Memory B cell (primary cell): ENCODE results near the gene USP48.
"Not testable (repeated sequence)": the region's sequence is repeated elsewhere in the genome, so short reads cannot be mapped to it uniquely, and the experiment has no call there.

Experiments used
- ATAC-seq: fragments of 150-1000 bp; cut with Tn5 transposase; 2 replicates; pipeline ENCODE4 v1.10.0; 2021; ENCODE audit warnings: low read depth, mild to moderate bottlenecking, moderate library complexity
- DNase-seq, 2 donors: peaks; one replicate each; pipeline ENCODE4 v3.0.0; 2022; ENCODE audit warnings: low spot score in 2 of 2
- H3K27ac Mint-ChIP-seq: one replicate; pipeline ENCODE4 v1.8.0; 2022; ENCODE audit warnings: mild to moderate bottlenecking, moderate library complexity, mixed read lengths
- H3K27me3 Mint-ChIP-seq: one replicate; pipeline ENCODE4 v1.8.0; 2022; ENCODE audit warnings: mixed read lengths
- H3K36me3 Mint-ChIP-seq: one replicate; pipeline ENCODE4 v1.8.0; 2022; ENCODE audit warnings: mild to moderate bottlenecking, mixed read lengths
- H3K4me1 Mint-ChIP-seq: one replicate; pipeline ENCODE4 v1.8.0; 2022; ENCODE audit warnings: mixed read lengths
- H3K4me3 Mint-ChIP-seq: one replicate; pipeline ENCODE4 v1.8.0; 2022; ENCODE audit warnings: mild to moderate bottlenecking, moderate library complexity, mixed read lengths
- H3K9me3 Mint-ChIP-seq: one replicate; pipeline ENCODE4 v1.8.0; 2022; ENCODE audit warnings: mixed read lengths

Gene USP48

DNA sequence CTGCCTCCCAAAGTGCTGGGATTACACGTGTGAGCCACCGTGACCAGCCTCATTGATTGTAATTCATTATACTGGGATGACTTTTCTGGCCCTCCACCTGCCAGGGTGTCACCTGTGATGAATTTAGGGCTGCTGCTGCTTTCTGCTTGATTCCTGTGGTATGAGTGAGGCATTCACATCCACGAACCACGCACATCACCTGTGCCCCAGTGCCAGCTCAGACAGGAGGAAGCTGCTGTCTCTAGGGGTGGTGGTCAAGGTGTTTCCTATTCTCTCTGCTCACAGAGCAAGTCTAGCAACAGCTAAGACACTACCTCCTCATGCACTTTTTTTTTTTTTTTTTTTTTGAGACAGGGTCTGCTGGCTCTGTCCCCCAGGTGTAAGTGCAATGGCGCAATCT, 16.8 kb upstream of the USP48 start:
- ATAC-seq (peak; percentile 87), DNase-seq (no peak)
- Mint-ChIP-seq H3K36me3 (peaks cover 3% of the 10 kb centered on the region), H3K27ac (no peak overlapping the region), H3K4me1 (peaks cover 5% of the 10 kb centered on the region), H3K27me3 (no peaks in the 10 kb centered on the region), H3K4me3 (no peak overlapping the region), H3K9me3 (peaks cover 8% of the 10 kb centered on the region)

DNA sequence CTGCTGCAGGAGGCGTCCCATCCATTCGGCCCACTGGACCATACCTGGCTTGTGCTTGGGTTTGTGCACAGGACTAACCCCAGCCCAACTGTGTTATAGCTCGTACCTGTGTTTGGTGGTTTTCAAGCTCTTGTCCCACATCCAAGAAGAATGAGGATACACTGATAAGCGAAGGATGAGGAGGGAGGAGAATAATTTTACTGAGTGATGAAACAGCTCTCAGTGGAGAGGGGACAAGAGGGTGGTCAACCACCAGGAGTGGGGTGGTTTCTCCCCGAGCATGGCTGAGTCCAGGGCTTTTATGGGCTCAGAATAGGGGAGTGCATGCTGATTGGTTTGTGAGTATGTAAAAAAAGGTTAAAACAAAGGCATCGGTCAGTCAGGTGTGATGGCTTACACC, 12.1 kb upstream of the USP48 start:
- Mint-ChIP-seq H3K27me3 (no peaks in the 10 kb centered on the region), H3K9me3 (peaks cover 9% of the 10 kb centered on the region), H3K4me1 (peaks cover 12% of the 10 kb centered on the region), H3K27ac (no peak overlapping the region), H3K36me3 (peaks cover 5% of the 10 kb centered on the region), H3K4me3 (no peak overlapping the region)
- no peak for DNase-seq
- ATAC-seq, result no peak

DNA sequence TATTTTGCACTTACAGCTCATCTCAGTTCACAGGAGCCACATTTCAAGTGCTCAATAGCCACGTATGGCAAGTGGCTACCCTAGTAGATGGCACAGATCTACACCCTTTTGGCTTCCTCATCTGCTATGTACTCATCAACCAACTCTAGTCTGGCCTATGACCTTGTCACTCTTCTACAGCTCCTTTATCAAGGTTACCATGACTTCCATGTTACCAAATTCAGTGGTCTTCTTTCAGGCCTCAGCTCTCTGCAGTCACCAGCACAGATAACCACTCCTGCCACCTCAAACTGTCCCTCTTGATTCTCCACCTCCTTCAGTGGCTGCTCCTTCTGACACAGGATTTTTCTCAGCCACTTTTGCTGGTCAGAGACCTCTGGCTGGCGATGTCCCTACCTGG, 11.7 kb upstream of the USP48 start:
- no peaks in the 10 kb centered on the region for H3K27me3 Mint-ChIP-seq
- peaks cover 11% of the 10 kb centered on the region for H3K4me1 Mint-ChIP-seq
- peaks cover 9% of the 10 kb centered on the region for H3K9me3 Mint-ChIP-seq
- no peak for DNase-seq
- no peak for ATAC-seq
- H3K4me3 Mint-ChIP-seq, result no peak overlapping the region
- no peak overlapping the region for H3K27ac Mint-ChIP-seq
- peaks cover 5% of the 10 kb centered on the region for H3K36me3 Mint-ChIP-seq

DNA sequence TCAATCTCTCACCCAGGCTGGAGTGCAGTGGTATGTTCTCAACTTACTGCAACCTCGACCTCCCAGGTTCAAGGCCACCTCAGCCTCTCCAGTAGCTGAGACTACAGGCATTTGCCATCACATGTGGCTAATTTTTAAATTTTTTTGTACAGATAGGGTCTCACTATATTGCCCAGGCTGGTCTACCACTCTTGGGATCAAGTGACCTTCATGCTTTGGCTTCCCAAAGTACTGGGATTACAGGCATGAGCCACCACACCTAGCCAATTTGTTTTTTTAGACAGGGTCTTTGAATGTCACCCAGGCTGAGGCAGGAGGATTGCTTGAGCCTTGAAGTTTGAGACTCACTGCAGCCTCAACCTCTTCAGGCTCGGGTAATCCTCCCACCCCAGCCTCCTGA, 10.2 kb upstream of the USP48 start:
- DNase-seq, result no peak
- H3K4me1 Mint-ChIP-seq, result peaks cover 8% of the 10 kb centered on the region
- H3K27me3 Mint-ChIP-seq, result no peaks in the 10 kb centered on the region
- no peak overlapping the region for H3K4me3 Mint-ChIP-seq
- H3K9me3 Mint-ChIP-seq, result peaks cover 9% of the 10 kb centered on the region
- H3K36me3 Mint-ChIP-seq, result peaks cover 5% of the 10 kb centered on the region
- H3K27ac Mint-ChIP-seq, result no peak overlapping the region
- ATAC-seq, result no peak

DNA sequence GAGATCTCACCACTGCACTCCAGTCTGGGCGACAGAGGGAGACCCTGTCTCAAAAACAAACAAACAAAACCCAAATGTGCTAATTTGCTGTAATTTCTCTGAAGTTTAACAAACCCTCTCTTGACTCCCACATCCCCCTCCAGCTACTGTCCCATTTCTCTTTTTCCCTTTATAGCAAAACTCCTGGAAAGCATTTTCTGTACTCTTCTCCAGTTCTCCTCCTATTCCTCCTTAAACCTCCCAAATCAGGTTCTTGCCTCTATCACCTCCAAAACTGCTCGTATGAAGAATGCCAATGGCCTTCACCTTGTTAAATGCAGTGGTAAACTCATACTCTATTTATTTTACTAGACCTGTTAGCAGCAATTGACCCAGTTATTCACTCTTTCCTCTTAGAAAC, 3.7 kb upstream of the USP48 start:
- no peak for ATAC-seq
- peaks cover 6% of the 10 kb centered on the region for H3K4me1 Mint-ChIP-seq
- DNase-seq, result no peak
- no peaks in the 10 kb centered on the region for H3K27me3 Mint-ChIP-seq
- H3K36me3 Mint-ChIP-seq, result no peaks in the 10 kb centered on the region
- no peak overlapping the region for H3K4me3 Mint-ChIP-seq
- H3K27ac Mint-ChIP-seq, result no peak overlapping the region
- no peaks in the 10 kb centered on the region for H3K9me3 Mint-ChIP-seq

DNA sequence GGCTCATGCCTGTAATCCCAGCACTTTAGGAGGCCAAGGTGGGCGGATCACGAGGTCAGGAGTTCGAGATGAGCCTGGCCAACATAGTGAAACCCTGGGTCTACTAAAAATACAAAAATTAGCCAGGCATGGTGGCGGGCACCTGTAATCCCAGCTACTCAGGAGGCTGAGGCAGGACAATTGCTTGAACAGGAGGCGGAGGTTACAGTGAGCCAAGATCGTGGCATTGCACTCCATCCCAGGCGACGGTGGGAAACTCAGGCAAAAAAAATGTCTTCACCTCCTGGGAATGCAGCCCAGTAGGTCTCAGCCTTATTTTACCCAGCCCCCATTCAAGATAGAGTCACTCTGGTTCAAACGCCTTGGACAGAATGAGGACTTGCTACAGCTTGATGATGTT, 2.8 kb upstream of the USP48 start:
- H3K9me3 Mint-ChIP-seq, H3K4me3 Mint-ChIP-seq, H3K4me1 Mint-ChIP-seq, H3K27me3 Mint-ChIP-seq, ATAC-seq, H3K27ac Mint-ChIP-seq, DNase-seq, H3K36me3 Mint-ChIP-seq: not testable (repeated sequence)

DNA sequence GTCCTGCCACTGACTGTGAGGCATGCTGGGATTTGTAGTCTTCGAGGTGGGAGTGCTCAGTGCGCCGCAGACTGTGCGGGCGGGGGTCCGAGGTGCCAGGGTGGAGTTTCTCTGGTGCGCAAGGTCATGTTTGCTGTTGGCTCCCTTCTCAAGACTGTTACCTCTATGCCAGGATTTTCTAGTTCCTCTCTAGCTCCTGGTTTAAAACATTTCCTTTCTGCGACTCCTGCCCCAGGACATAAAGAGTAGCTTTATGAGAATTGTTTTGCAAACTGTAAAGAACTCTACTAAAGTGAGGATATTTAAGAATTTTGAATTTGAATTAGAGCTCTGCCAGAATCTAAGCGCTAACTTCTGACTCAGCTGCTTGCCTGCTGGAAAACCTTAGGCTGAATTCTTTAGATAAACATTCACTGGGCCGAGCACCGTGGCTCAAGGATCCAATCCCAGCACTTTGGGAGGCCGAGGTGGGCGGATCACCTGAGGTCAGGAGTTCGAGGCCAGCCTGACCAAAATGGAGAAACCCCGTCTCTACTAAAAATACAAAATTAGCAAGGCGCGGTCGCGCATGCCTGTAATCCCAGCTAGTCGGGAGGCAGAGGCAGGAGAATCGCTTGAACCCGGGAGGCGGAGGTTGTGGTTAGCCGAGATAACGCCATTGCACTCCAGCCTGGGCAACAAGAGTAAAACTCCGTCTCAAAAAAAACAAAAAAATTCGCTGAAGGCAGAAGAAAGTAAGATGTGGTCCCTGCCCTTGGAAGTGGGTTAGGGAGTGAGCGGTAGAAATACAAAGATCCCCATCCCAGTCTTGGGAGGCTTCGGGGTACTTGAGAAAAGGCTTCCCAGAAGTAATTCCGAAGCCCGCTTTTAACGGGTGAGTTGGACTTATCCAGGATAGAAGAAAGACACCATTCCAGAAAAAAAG, 992 bp upstream of the USP48 start:
- Mint-ChIP-seq H3K9me3 (no peaks in the 10 kb centered on the region), H3K27ac (peak overlapping the region; percentile 100), H3K4me1 (peaks cover 16% of the 10 kb centered on the region), H3K27me3 (no peaks in the 10 kb centered on the region), H3K36me3 (no peaks in the 10 kb centered on the region), H3K4me3 (peak overlapping the region; percentile 92)
- no peak for ATAC-seq
- no peak for DNase-seq

DNA sequence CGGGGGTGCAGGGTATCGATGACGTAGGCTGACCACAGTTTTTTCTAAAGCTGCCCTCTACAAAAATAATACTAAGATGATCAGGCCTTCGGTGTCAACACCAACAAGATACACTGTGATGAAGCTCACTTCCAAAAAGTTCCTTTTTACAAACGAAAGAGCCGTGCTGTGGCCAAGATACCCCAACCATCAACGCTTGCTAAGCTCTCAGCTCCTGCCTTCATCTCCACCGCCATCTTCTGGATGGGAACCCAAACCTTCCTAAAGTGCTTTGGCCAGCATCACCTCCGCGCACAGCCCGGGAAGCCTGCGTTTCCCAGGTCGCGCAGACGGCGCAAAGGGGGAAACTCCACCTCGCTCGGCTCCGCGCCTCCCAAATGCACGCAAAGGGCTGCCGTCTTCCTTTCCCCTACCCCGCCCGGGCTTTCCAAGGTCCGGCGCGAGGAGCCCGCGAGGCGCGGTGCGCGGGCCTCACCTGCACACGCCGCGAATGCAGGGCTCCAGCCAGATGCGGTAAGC, 541 bp downstream of the USP48 start:
- H3K36me3 Mint-ChIP-seq, result peaks cover 4% of the 10 kb centered on the region
- no peaks in the 10 kb centered on the region for H3K27me3 Mint-ChIP-seq
- peak; percentile 25 for ATAC-seq
- peaks cover 1% of the 10 kb centered on the region for H3K9me3 Mint-ChIP-seq
- H3K27ac Mint-ChIP-seq, result peak overlapping the region; percentile 100
- peak overlapping the region; percentile 92 for H3K4me3 Mint-ChIP-seq
- peak in 1 of 2 donors; percentile 51 for DNase-seq
- H3K4me1 Mint-ChIP-seq, result peaks cover 22% of the 10 kb centered on the region

DNA sequence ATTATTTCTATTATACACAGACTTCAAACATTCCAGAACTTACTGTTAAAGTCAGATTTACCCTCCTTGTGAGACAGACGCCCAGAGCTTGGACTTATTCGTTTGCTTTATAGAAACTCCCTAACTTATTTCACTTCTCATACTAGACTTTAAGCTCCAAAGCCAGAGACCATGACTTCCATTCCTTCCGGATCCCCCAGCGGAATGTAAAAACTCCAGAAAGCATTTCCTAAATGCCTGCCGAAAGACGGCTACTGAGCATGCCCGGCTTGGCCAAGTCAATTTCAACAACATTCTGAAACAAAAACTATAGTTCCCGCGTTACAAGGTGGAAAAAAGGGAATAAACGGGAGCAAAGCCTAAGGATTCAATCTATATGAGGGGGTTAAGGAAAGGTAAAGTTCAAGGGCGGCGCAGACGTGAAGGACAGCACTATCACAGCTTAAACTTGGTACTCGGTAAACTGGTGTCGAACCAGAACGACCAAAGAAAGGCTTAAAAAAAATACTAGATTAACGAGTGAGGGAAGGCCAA, 1.1 kb downstream of the USP48 start:
- DNase-seq, result peak in 1 of 2 donors; percentile 17

DNA sequence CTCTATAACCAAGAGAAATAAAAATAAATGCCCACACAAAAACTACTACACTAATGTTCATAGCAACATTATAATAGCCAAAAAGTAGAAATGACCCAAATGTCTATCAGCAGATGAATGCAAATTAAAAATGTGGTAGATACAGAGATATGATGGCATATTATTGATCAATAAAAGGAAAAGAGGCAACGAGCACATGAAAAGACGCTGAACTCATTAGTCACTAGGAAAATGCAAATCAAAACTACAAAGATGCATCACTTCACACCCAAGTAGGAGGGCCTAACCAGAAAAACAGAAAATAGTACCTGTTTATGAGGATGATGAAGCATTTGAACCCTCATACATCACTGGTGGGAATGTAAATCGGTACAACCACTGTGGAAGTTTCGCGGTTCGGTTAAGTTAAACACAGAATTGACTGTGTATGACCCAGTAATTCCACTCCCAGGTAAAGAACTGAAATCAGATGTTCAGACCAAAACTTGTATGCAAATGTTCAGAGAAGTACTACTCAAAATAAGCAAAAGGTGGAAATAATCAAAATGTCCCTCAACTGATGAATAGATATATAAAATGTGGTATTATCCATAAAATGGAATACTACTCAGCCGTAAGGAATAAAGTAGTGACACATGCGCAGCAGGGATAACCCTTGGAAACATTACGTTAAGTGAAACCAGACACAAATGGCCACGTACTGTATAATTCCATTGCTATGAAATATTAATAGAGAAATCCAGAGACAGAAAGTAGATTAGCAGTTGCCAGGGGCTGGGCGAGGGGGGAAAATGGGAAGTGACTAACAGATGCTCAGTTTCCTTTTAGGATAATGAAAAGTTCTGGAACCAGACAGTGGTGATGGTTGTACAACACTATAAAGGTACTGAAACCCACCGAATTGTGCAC, 3.1 kb downstream of the USP48 start:
- ATAC-seq (no peak), DNase-seq (no peak)
- Mint-ChIP-seq H3K36me3 (peaks cover 12% of the 10 kb centered on the region), H3K27me3 (no peaks in the 10 kb centered on the region), H3K4me3 (peak overlapping the region; percentile 79), H3K9me3 (peaks cover 2% of the 10 kb centered on the region), H3K27ac (peak overlapping the region; percentile 90), H3K4me1 (peaks cover 31% of the 10 kb centered on the region)

More for the DNA sequence above, 1.1 kb downstream of the USP48 start:
- peak; percentile 17 for ATAC-seq
- peak overlapping the region; percentile 100 for H3K27ac Mint-ChIP-seq
- peaks cover 2% of the 10 kb centered on the region for H3K9me3 Mint-ChIP-seq
- peaks cover 23% of the 10 kb centered on the region for H3K4me1 Mint-ChIP-seq
- no peaks in the 10 kb centered on the region for H3K27me3 Mint-ChIP-seq
- H3K36me3 Mint-ChIP-seq, result peaks cover 6% of the 10 kb centered on the region
- H3K4me3 Mint-ChIP-seq, result peak overlapping the region; percentile 92

DNA sequence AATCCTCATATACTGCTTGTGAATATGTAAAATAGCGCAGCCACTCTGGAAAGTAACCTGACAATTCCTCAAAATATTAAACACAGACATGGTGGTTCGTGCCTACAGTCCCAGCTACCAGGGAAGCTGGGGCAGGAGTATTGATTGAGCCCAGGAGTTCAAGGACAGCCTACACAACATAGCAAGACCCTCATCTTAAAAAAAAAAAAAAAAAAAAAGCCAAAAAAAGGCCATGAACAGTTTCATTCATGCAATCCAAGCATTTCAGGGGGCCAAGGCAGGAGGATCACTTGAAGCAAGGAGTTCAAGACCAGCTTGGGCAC, 4.6 kb downstream of the USP48 start:
- no peaks in the 10 kb centered on the region for H3K27me3 Mint-ChIP-seq
- H3K36me3 Mint-ChIP-seq, result peaks cover 12% of the 10 kb centered on the region
- DNase-seq, result no peak
- no peak for ATAC-seq
- H3K9me3 Mint-ChIP-seq, result peaks cover 2% of the 10 kb centered on the region
- peaks cover 36% of the 10 kb centered on the region for H3K4me1 Mint-ChIP-seq
- no peak overlapping the region for H3K4me3 Mint-ChIP-seq
- H3K27ac Mint-ChIP-seq, result no peak overlapping the region

DNA sequence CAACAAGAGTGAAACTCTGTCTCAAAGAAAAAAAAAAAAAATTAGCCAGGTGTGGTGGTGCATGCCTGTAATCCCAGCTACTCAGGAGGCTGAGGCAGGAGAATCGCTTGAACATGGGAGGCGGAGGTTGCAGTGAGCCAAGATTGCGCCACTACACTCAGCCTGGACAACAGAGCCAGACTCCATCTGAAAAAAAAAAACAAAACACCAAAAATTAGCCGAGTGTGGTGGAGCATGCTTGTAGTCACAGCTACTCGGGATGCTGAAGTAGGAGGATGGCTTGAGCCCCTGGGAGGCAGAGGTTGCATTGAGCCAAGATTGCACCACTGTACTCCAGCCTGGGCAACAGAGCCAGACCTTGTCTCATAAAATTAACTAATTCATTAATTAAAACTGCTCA, 6.0 kb downstream of the USP48 start:
- H3K4me3 Mint-ChIP-seq, H3K27ac Mint-ChIP-seq, ATAC-seq, DNase-seq, H3K9me3 Mint-ChIP-seq, H3K27me3 Mint-ChIP-seq: not testable (repeated sequence)
- Mint-ChIP-seq H3K4me1 (peaks cover 37% of the 10 kb centered on the region), H3K36me3 (peaks cover 14% of the 10 kb centered on the region)

DNA sequence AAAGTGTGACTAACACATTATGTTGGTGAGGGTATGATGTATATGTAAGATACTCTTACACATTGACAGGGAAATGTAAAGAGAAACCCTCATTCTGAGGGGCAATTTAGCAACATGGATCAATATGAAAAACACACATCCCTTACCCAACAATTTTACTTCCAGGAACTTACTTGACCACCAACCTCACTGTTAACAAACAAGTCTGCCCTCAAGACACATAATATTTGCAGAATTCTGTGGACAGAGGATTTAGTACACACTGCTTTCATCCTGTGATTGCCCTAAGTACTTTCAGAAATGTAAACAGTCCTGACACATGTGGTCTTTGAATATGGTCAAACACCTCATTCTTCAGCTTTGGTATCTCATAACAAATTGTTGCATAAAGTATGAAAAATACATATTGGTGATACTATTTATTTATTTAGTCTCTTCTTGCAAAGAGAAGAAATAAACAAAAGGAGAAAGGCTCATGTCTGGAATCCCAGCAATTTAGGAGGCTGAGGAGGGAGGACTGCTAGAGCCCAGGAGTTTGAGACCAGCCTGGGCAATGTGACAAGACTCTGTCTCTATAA, 6.9 kb downstream of the USP48 start:
- Mint-ChIP-seq H3K4me1 (peaks cover 37% of the 10 kb centered on the region), H3K4me3 (no peak overlapping the region), H3K27me3 (no peaks in the 10 kb centered on the region), H3K9me3 (peaks cover 2% of the 10 kb centered on the region), H3K27ac (peak overlapping the region; percentile 58), H3K36me3 (peaks cover 14% of the 10 kb centered on the region)
- no peak for DNase-seq
- no peak for ATAC-seq

DNA sequence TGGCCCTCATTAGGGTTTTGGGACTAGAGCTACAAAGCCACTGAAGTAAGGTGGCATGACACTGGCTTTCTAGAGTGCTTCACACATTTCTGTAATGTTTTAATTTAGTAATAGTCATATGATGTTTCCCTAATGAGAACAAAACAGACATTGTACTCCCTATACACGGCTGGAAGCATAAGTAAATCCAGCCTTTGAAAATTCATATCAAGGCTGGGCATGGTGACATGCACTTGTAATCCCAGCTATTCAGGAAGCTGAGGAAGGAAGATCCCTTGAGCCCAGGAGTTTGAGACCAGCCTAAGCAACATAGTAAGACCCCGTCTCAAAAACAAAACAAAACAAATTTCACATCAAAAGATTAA, 7.4 kb downstream of the USP48 start:
- Mint-ChIP-seq H3K36me3 (peaks cover 14% of the 10 kb centered on the region), H3K27ac (peak overlapping the region; percentile 58), H3K9me3 (peaks cover 2% of the 10 kb centered on the region), H3K27me3 (no peaks in the 10 kb centered on the region), H3K4me3 (no peak overlapping the region), H3K4me1 (peaks cover 37% of the 10 kb centered on the region)
- no peak for ATAC-seq
- no peak for DNase-seq
